ENCODE results near the gene BPIFA3. TPM values are rescaled to one million over a fixed set of nuclear protein-coding genes. Genes with fewer than 3 reads are reported as not detected.

Gene BPIFA3
- total RNA-seq, 1 experiment from 2014 or later: not detected

DNA sequence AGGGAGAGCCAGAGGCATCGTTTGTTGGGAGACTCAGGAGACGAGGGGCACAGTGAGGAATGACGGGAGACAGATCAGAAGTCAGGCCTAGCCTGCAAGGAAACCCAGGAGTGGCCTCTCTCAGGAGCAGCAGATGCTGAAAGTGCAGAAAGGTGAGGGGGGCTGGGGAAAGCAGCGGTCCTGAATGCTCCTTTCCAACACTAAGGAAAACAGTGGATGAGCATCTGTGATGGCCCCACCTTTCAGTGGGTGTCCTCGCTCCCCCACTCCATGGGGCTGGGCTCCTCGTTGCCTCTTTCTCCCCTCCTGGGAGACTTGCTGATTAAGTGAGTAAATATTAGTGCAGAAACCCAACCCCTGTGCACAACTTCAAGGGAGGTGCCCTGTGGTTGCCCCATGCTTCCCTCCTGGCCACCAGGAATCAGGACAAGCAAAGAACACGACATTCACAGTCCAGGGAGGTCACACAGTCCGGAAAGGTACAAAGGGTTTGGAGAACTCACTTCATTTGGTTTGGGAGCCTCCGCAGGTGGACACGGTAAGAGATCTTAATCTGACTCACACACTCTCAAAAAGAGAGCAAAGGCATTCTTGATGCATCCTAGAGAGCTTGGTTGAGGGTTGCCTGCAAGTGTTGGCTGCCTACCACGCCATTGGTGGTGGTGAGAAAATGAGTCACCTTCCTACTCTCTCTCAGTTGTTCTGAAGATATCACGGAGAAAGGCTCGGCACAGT, 56.1 kb downstream of the BPIFA3 start:
- CTCF ChIA-PET: interaction anchor here (0.5 kb wide), 1 partner anchor 156 kb away, joined by 3 read pairs; no protein-coding TSS in a partner anchor
- DNase-seq: no peak
- intact Hi-C loops (cut with micrococcal nuclease; ENCODE audit: unreplicated experiment): no loop called here
- Mint-ChIP-seq H3K9me3 (ENCODE audit: low read depth, unreplicated experiment) (no peaks in the 10 kb centered on the region), H3K36me3 (ENCODE audit: insufficient read depth, unreplicated experiment) (peaks cover 9% of the 10 kb centered on the region), H3K4me3 (ENCODE audit: low read depth, unreplicated experiment) (no peak overlapping the region), H3K27me3 (ENCODE audit: unreplicated experiment) (no peaks in the 10 kb centered on the region), H3K4me1 (ENCODE audit: low read depth, unreplicated experiment) (peaks cover 80% of the 10 kb centered on the region), H3K27ac (ENCODE audit: unreplicated experiment) (no peak overlapping the region)
- no peak for TF ChIP-seq CTCF (IDR thresholded peaks at IDR 0.05; ENCODE audit: unreplicated experiment)
- no TSS peak for BruUV-seq (replicated peaks)

GRCh38 chr20:33275215-33275614, 58.1 kb downstream of the BPIFA3 start:
- BruUV-seq (replicated peaks): no TSS peak
- H3K4me1 Mint-ChIP-seq (ENCODE audit: low read depth, unreplicated experiment): peaks cover 82% of the 10 kb centered on the region
- CTCF ChIA-PET: interaction anchor here (0.7 kb wide), 1 partner anchor 20 kb away, joined by 4 read pairs; no protein-coding TSS in a partner anchor
- intact Hi-C loops (cut with micrococcal nuclease; ENCODE audit: unreplicated experiment): no loop called here
- peaks cover 3% of the 10 kb centered on the region for H3K9me3 Mint-ChIP-seq (ENCODE audit: low read depth, unreplicated experiment)
- TF ChIP-seq CTCF (IDR thresholded peaks at IDR 0.05; ENCODE audit: unreplicated experiment): no peak
- DNase-seq: no peak
- H3K4me3 Mint-ChIP-seq (ENCODE audit: low read depth, unreplicated experiment): no peak overlapping the region
- no peaks in the 10 kb centered on the region for H3K27me3 Mint-ChIP-seq (ENCODE audit: unreplicated experiment)
- peak overlapping the region; percentile 47 for H3K27ac Mint-ChIP-seq (ENCODE audit: unreplicated experiment)
- peaks cover 10% of the 10 kb centered on the region for H3K36me3 Mint-ChIP-seq (ENCODE audit: insufficient read depth, unreplicated experiment)

GRCh38 chr20:33275871-33276270, 58.7 kb downstream of the BPIFA3 start:
- no peaks in the 10 kb centered on the region for H3K27me3 Mint-ChIP-seq (ENCODE audit: unreplicated experiment)
- CTCF ChIA-PET: interaction anchor here (1.4 kb wide), 1 partner anchor 13 kb away, joined by 4 read pairs; no protein-coding TSS in a partner anchor
- peaks cover 3% of the 10 kb centered on the region for H3K9me3 Mint-ChIP-seq (ENCODE audit: low read depth, unreplicated experiment)
- H3K4me3 Mint-ChIP-seq (ENCODE audit: low read depth, unreplicated experiment): no peak overlapping the region
- TF ChIP-seq CTCF (IDR thresholded peaks at IDR 0.05; ENCODE audit: unreplicated experiment): no peak
- peaks cover 10% of the 10 kb centered on the region for H3K36me3 Mint-ChIP-seq (ENCODE audit: insufficient read depth, unreplicated experiment)
- intact Hi-C loops (cut with micrococcal nuclease; ENCODE audit: unreplicated experiment): no loop called here
- no TSS peak for BruUV-seq (replicated peaks)
- DNase-seq: no peak
- peaks cover 84% of the 10 kb centered on the region for H3K4me1 Mint-ChIP-seq (ENCODE audit: low read depth, unreplicated experiment)
- H3K27ac Mint-ChIP-seq (ENCODE audit: unreplicated experiment): peak overlapping the region; percentile 47

DNA sequence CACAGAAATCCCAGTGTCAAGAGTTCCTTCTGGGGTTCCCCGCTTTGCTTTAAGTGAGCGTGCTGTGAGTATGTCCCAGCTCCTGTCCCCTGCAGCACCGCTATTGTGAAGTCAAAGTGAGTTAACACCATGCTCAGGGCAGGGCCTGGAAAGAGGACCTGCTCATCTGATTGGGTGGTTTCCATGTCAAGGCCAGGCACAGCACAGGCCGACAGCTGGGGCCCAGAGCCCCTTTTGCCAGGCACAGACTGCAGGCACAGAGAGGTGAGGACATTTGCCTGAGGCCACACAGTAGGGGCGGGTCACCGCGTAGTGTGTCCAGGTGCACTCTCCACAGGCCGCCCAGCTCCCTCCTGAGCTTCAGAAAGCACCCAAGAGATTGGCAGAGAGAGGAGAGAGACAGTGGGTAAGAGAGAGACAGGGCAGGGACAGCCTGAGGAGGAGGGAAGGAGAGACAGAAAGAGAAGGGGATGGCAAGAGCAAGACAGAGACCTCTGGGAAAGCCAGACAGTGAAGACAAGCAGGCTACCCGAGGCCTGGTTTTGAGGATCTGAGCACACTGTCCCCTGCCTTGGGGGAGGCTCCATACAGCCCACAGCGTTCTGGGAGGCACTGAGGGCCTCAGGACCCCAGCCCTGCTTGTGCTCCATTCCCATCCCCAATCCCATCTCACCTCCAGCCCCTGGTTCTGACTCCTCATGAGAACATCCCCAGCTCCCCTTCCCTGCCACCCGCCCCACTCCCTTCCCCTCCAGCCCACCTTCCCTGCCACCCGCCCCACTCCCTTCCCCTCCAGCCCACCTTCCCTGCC, 59.4 kb downstream of the BPIFA3 start:
- H3K4me3 Mint-ChIP-seq (ENCODE audit: low read depth, unreplicated experiment): no peak overlapping the region
- peaks cover 3% of the 10 kb centered on the region for H3K9me3 Mint-ChIP-seq (ENCODE audit: low read depth, unreplicated experiment)
- peaks cover 10% of the 10 kb centered on the region for H3K36me3 Mint-ChIP-seq (ENCODE audit: insufficient read depth, unreplicated experiment)
- peak overlapping the region; percentile 47 for H3K27ac Mint-ChIP-seq (ENCODE audit: unreplicated experiment)
- H3K27me3 Mint-ChIP-seq (ENCODE audit: unreplicated experiment): no peaks in the 10 kb centered on the region
- intact Hi-C loops (cut with micrococcal nuclease; ENCODE audit: unreplicated experiment): no loop called here
- no peak for DNase-seq
- no TSS peak for BruUV-seq (replicated peaks)
- H3K4me1 Mint-ChIP-seq (ENCODE audit: low read depth, unreplicated experiment): peaks cover 81% of the 10 kb centered on the region
- CTCF ChIA-PET: interaction anchor here (1.3 to 1.4 kb wide), 2 partner anchors 14 to 17 kb away, joined by 4 to 5 read pairs; no protein-coding TSS in a partner anchor
- no peak for TF ChIP-seq CTCF (IDR thresholded peaks at IDR 0.05; ENCODE audit: unreplicated experiment)

Other genes with a start within 250 kb of the BPIFA3 start
- gene SUN5, start 212.9 kb upstream of the BPIFA3 start, total RNA-seq (2022): not detected in 2 replicates
- gene BPIFB2, start 209.6 kb upstream of the BPIFA3 start, total RNA-seq (2022): not detected in 2 replicates
- not detected in 2 replicates for gene BPIFB6, start 185.7 kb upstream of the BPIFA3 start, total RNA-seq (2022)
- gene BPIFB3, start 163.4 kb upstream of the BPIFA3 start, total RNA-seq (2022): not detected in 2 replicates
- gene BPIFB4, start 137.7 kb upstream of the BPIFA3 start, total RNA-seq (2022): not detected in 2 replicates
- gene BPIFA2, start 49.2 kb upstream of the BPIFA3 start, total RNA-seq (2022): not detected in 2 replicates
- gene BPIFA1, start 18.6 kb downstream of the BPIFA3 start, total RNA-seq (2022): not detected in 2 replicates
- gene BPIFB1, start 65.9 kb downstream of the BPIFA3 start, total RNA-seq (2022): 8.5 and 9.2 TPM in 2 replicates
- gene CDK5RAP1, start 184.2 kb downstream of the BPIFA3 start, total RNA-seq (2022): 63.6 and 65.8 TPM in 2 replicates
- gene SNTA1, start 226.4 kb downstream of the BPIFA3 start, total RNA-seq (2022): 5.1 and 7.6 TPM in 2 replicates

All from Calu3 (cell line).